ENCODE results near the gene MEF2B.

- TF ChIP-seq CTCF (IDR thresholded peaks at IDR 0.05) (no peak), POLR2AphosphoS5 (IDR thresholded peaks at IDR 0.05; ENCODE audit: low read depth, low read length) (no peak)
- TF ChIP-seq, protein P1, sequence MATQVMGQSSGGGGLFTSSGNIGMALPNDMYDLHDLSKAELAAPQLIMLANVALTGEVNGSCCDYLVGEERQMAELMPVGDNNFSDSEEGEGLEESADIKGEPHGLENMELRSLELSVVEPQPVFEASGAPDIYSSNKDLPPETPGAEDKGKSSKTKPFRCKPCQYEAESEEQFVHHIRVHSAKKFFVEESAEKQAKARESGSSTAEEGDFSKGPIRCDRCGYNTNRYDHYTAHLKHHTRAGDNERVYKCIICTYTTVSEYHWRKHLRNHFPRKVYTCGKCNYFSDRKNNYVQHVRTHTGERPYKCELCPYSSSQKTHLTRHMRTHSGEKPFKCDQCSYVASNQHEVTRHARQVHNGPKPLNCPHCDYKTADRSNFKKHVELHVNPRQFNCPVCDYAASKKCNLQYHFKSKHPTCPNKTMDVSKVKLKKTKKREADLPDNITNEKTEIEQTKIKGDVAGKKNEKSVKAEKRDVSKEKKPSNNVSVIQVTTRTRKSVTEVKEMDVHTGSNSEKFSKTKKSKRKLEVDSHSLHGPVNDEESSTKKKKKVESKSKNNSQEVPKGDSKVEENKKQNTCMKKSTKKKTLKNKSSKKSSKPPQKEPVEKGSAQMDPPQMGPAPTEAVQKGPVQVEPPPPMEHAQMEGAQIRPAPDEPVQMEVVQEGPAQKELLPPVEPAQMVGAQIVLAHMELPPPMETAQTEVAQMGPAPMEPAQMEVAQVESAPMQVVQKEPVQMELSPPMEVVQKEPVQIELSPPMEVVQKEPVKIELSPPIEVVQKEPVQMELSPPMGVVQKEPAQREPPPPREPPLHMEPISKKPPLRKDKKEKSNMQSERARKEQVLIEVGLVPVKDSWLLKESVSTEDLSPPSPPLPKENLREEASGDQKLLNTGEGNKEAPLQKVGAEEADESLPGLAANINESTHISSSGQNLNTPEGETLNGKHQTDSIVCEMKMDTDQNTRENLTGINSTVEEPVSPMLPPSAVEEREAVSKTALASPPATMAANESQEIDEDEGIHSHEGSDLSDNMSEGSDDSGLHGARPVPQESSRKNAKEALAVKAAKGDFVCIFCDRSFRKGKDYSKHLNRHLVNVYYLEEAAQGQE (IDR thresholded peaks at IDR 0.05; ENCODE audit: insufficient read depth in 1 of 2, low read depth in 2 of 2, low read length in 1 of 2), result no peak
Observed at GRCh38 chr19:19170873-19171672, 1.0 kb upstream of the MEF2B start.

Data from Panc1 (cell line).